ENCODE data around the gene SYNE2. TPM values are rescaled to one million over a fixed set of nuclear protein-coding genes. Genes with fewer than 3 reads are reported as not detected.
A peak's percentile ranks its signal among the peaks of the same experiment; 100 is the strongest.
"Not testable (repeated sequence)": the region's sequence is repeated elsewhere in the genome, so short reads cannot be mapped to it uniquely, and the experiment has no call there.

The SYNE2 gene
- total RNA-seq, 4 donors from 2014 or later, result 65.8 to 174 (median 126) TPM

DNA sequence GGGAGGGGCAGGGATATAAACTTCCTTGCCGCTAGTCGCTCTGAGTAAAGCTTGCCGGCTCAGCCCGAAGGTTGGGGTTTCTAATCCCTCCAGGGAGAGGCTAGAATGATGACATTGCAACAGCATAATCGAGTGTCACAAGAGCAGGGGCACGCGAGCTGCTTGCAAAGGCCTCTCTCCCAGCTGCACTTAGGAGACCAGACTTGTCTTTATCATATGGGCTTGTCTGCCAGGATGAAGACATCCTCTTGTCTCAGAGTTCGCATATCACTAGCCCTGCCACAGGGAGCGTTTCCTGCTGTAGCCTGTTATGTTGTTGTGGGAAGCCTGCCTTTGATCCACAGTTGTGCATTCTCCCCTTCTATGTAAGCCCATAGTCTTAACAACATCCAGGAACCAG, 261.4 kb downstream of the SYNE2 start:
- H3K27ac ChIP-seq, result no peak overlapping the region
- no peaks in the 10 kb centered on the region for H3K27me3 ChIP-seq
- WGBS, 2 donors (ENCODE audit: low coverage in 1 of 2), result 85% methylated on average over 7 of the region's 9 CpGs; no CpG with 5 or more reads in 1 of the 2 donors
- H3K9me3 ChIP-seq, result no peaks in the 10 kb centered on the region
- no peak for ATAC-seq
- H3K4me3 ChIP-seq, result no peak overlapping the region
- H3K4me1 ChIP-seq, result peaks cover 0 to 26% (median 0%) of the 10 kb centered on the region in 3 donors
- peaks cover 0 to 35% of the 10 kb centered on the region in 2 donors for H3K36me3 ChIP-seq
- TF ChIP-seq EP300 (IDR thresholded peaks at IDR 0.05) (no peak), POLR2AphosphoS5 (IDR thresholded peaks at IDR 0.05) (no peak), POLR2A (IDR thresholded peaks at IDR 0.05) (no peak)
- TF ChIP-seq, protein P1, sequence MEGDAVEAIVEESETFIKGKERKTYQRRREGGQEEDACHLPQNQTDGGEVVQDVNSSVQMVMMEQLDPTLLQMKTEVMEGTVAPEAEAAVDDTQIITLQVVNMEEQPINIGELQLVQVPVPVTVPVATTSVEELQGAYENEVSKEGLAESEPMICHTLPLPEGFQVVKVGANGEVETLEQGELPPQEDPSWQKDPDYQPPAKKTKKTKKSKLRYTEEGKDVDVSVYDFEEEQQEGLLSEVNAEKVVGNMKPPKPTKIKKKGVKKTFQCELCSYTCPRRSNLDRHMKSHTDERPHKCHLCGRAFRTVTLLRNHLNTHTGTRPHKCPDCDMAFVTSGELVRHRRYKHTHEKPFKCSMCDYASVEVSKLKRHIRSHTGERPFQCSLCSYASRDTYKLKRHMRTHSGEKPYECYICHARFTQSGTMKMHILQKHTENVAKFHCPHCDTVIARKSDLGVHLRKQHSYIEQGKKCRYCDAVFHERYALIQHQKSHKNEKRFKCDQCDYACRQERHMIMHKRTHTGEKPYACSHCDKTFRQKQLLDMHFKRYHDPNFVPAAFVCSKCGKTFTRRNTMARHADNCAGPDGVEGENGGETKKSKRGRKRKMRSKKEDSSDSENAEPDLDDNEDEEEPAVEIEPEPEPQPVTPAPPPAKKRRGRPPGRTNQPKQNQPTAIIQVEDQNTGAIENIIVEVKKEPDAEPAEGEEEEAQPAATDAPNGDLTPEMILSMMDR (IDR thresholded peaks at IDR 0.05), result no peak

DNA sequence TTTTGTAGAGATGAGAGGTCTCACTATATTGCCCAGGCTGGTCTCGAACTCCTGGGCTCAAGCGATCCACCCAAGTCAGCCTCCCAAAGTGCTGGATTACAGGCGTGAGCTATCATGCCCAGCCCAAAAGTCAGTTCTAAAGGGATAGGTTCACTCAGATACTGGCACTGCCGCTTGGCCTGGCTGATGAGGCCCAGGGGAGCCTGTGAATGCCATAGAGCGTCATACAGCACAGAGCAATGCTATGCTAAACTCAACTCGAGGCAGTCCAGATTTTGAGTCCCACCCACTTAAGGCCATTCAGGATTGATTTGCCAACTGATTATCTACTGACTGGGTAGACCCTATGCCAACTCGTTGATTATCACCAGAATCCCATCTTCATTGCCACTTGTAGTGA, 262.0 kb downstream of the SYNE2 start:
- TF ChIP-seq EP300 (IDR thresholded peaks at IDR 0.05) (no peak), POLR2AphosphoS5 (IDR thresholded peaks at IDR 0.05) (no peak), POLR2A (IDR thresholded peaks at IDR 0.05) (no peak)
- TF ChIP-seq, protein P1 (IDR thresholded peaks at IDR 0.05), result no peak
- Histone ChIP-seq H3K4me1 (peaks cover 0 to 23% (median 0%) of the 10 kb centered on the region in 3 donors), H3K9me3 (no peaks in the 10 kb centered on the region), H3K4me3 (no peak overlapping the region), H3K36me3 (peaks cover 0 to 41% of the 10 kb centered on the region in 2 donors), H3K27ac (no peak overlapping the region), H3K27me3 (no peaks in the 10 kb centered on the region)
- ATAC-seq, result no peak
- WGBS, 2 donors (ENCODE audit: low coverage in 1 of 2), result 97% methylated on average over 6 of the region's 7 CpGs; no CpG with 5 or more reads in 1 of the 2 donors

DNA sequence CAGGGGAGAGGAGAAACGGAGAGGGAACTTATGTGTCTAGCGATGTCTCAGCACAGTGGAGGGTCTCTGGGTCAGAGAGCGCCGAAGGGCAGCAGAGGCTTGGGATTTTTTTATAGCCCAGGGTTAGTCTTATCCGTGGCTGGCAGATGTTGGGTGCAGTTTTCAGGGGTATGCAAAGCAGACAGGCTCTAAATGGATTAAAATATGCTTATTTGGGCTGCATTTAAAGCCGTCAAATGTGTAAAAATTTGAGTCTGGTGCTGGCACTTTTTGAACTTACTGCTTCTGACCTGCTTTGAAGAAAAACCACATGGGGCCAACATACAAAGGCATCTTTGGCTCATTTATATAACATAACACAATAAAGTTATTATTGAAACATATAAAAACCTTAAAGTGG, 262.6 kb downstream of the SYNE2 start:
- no peaks in the 10 kb centered on the region for H3K9me3 ChIP-seq
- no peak for ATAC-seq
- H3K27me3 ChIP-seq, result no peaks in the 10 kb centered on the region
- peaks cover 0 to 47% of the 10 kb centered on the region in 2 donors for H3K36me3 ChIP-seq
- peaks cover 0 to 19% (median 0%) of the 10 kb centered on the region in 3 donors for H3K4me1 ChIP-seq
- TF ChIP-seq POLR2A (IDR thresholded peaks at IDR 0.05), result no peak
- WGBS, 2 donors (ENCODE audit: low coverage in 1 of 2), result 94 to 100% methylated on average over 3 to 6 of the region's 6 CpGs
- no peak overlapping the region for H3K4me3 ChIP-seq
- no peak overlapping the region for H3K27ac ChIP-seq

DNA sequence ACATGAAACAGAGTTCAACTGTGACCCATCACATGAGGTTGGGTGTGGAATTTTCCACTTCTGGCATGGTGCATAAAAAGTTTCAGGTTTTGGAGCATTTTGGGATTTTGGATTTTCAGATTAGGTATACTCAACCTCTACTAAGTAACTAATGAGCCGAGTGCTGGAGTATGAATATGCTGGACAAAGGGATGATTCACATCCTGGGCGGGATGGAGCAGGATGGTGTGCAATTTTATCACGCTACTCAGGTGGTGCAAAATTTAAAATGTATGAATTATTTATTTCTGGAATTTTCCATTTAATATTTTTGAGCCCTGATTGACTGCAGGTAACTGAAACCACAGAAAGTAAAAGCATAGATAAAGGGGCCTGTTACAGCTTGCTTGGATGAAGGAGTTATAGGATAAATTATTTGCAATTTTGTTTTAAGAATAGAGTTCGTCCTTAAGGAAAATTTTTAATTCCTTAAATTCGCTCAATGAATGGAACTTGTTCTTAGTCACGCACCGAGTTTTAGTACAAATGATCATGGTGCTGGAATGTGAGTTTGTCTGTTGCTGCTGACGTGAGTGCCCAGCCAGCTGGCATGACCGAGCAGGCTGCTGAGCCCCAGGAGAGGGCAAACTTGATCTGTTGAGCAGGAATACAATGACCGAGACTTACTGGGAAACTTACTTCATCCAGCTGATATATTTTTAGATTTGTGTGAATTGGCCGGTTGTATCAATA, 265.0 kb downstream of the SYNE2 start:
- H3K36me3 ChIP-seq, result peaks cover 0 to 70% of the 10 kb centered on the region in 2 donors
- TF ChIP-seq EP300 (IDR thresholded peaks at IDR 0.05) (no peak), POLR2AphosphoS5 (IDR thresholded peaks at IDR 0.05) (peak; percentile 66)
- H3K4me3 ChIP-seq, result no peak overlapping the region
- H3K27ac ChIP-seq, result peak overlapping the region; percentile 19 to 79 (median 64)
- H3K27me3 ChIP-seq, result no peaks in the 10 kb centered on the region
- peak; percentile 91 for ATAC-seq
- 48 to 68% methylated on average over 11 of the region's 11 CpGs for WGBS, 2 donors (ENCODE audit: low coverage in 1 of 2)
- H3K9me3 ChIP-seq, result no peaks in the 10 kb centered on the region
- peaks cover 0 to 12% (median 0%) of the 10 kb centered on the region in 3 donors for H3K4me1 ChIP-seq

DNA sequence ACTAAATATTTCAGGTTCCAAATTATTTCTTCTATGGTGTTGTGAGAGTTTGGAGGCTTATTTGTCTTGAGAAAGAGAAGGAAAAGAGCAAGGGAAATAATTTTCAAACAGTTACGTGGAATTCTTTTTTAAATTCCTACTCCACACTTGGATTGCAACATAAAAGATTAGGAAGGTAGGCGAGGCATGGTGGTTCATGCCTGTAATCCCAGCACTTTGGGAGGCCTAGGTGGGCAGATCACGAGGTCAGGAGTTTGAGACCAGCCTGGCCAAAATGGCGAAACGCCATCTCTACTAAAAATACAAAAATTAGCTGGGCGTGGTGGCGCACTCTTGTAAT, 265.6 kb downstream of the SYNE2 start:
- Histone ChIP-seq H3K27ac (peak overlapping the region; percentile 11 to 79 (median 64)), H3K36me3 (peaks cover 0 to 70% of the 10 kb centered on the region in 2 donors)
- H3K27me3 ChIP-seq, ATAC-seq, H3K4me1 ChIP-seq, H3K9me3 ChIP-seq, H3K4me3 ChIP-seq: not testable (repeated sequence)
- WGBS, 2 donors (ENCODE audit: low coverage in 1 of 2), result 69 to 94% methylated on average over 2 to 3 of the region's 7 CpGs

DNA sequence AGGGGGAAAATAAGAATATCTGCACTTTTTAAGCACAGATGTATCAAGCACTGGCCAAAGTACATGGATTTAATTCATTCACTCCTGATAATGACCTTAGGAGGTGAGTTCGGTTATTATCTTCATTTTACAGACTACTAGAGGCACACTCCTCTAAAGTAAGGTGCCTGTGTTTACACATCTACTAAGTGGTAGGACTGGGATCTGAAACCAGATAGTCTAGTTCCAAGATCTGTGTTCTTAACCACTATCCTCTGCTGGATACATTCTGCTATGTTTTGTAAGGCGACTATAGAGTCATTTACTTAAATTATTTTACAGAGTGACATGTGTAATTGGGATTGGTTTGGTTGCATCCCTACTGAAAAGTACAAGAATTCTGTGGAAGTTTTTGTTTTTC, 266.1 kb downstream of the SYNE2 start:
- peaks cover 0 to 71% of the 10 kb centered on the region in 2 donors for H3K36me3 ChIP-seq
- H3K4me3 ChIP-seq, result no peak overlapping the region
- whole genome bisulfite sequencing, 2 donors (ENCODE audit: low coverage in 1 of 2), result 88 to 100% methylated on average over 2 of the region's 2 CpGs
- H3K27me3 ChIP-seq, result no peaks in the 10 kb centered on the region
- peaks cover 0 to 5% (median 0%) of the 10 kb centered on the region in 3 donors for H3K4me1 ChIP-seq
- H3K27ac ChIP-seq, result peak overlapping the region in 2 of 4 donors; percentile 71 to 79
- H3K9me3 ChIP-seq, result no peaks in the 10 kb centered on the region
- no peak for ATAC-seq
- TF ChIP-seq, protein P1 (IDR thresholded peaks at IDR 0.05), result no peak
- TF ChIP-seq POLR2A (IDR thresholded peaks at IDR 0.05) (no peak), EP300 (IDR thresholded peaks at IDR 0.05) (no peak), POLR2AphosphoS5 (IDR thresholded peaks at IDR 0.05) (no peak)

Measured in gastroesophageal sphincter (tissue), 4 donors.